Ascending aorta (tissue), 2 donors: ENCODE measurements around the gene NCAPD3. TPM values are rescaled to one million over a fixed set of nuclear protein-coding genes. Genes with fewer than 3 reads are reported as not detected.

ENCODE experiments used
- DNase-seq, 2 donors: peaks; one replicate each; pipeline ENCODE4 v3.0.0-alpha.2; 2019; ENCODE audit warnings: low spot score in 2 of 2
- H3K27ac ChIP-seq, 2 donors: fragments of 200-600 bp; sonication (generic); one replicate each; pipeline ENCODE4 v1.5.1; 2016 to 2017; ENCODE audit warnings: mild to moderate bottlenecking in 1 of 2
- H3K27me3 ChIP-seq: fragments of 200-600 bp; sonication (generic); one replicate; pipeline ENCODE4 v1.5.1; 2017
- H3K36me3 ChIP-seq, 2 donors: fragments of 200-600 bp; sonication (generic); one replicate each; pipeline ENCODE4 v1.5.1; 2016
- H3K4me1 ChIP-seq, 2 donors: fragments of 200-600 bp; sonication (generic); one replicate each; pipeline ENCODE4 v1.5.1; 2016 to 2017; ENCODE audit warnings: mild to moderate bottlenecking in 1 of 2
- H3K4me3 ChIP-seq, 2 donors: fragments of 200-600 bp; sonication (generic); one replicate each; pipeline ENCODE4 v1.5.1; 2016 to 2017; ENCODE audit warnings: mild to moderate bottlenecking in 1 of 2
- H3K9me3 ChIP-seq, 2 donors: fragments of 200-600 bp; sonication (generic); one replicate each; pipeline ENCODE4 v1.5.1; 2016
- CTCF ChIP-seq, 3 experiments: fragments of 200-600 bp in 2 of 3; fragments of 450-650 bp in 1 of 3; sonication (generic) in 2 of 3; IDR thresholded peaks; one replicate each; pipeline ENCODE4 v1.5.1; 2016 to 2019; ENCODE audit warnings: antibody characterized with exemption in 3 of 3, mild to moderate bottlenecking in 1 of 3, moderate library complexity in 1 of 3
- intact Hi-C: fragments of 100-400 bp; cut with DNase I; formaldehyde crosslinking; loops from one replicate; pipeline ENCODE4 v1.15.1; 2023
- total RNA-seq: library from RNA; depleted of rRNA; stranded (reverse); fragments of >200 nt; gene quantifications from one replicate; pipeline ENCODE4 v1.1.0, GENCODE V29; 2016

The NCAPD3 gene
- total RNA-seq, 1 donor from 2014 or later, result 4.8 TPM

- no peak for DNase-seq
- no peak for TF ChIP-seq CTCF (IDR thresholded peaks at IDR 0.05)
- Histone ChIP-seq H3K4me3 (no peak overlapping the region), H3K27me3 (no peaks in the 10 kb centered on the region), H3K36me3 (peaks cover 11 to 25% of the 10 kb centered on the region in 2 donors), H3K9me3 (no peaks in the 10 kb centered on the region), H3K4me1 (no peaks in the 10 kb centered on the region), H3K27ac (no peak overlapping the region)
- intact Hi-C loops, result no loop called here
These were observed 52.9 kb downstream of the NCAPD3 start for GRCh38 chr11:134170919-134171281.

DNA sequence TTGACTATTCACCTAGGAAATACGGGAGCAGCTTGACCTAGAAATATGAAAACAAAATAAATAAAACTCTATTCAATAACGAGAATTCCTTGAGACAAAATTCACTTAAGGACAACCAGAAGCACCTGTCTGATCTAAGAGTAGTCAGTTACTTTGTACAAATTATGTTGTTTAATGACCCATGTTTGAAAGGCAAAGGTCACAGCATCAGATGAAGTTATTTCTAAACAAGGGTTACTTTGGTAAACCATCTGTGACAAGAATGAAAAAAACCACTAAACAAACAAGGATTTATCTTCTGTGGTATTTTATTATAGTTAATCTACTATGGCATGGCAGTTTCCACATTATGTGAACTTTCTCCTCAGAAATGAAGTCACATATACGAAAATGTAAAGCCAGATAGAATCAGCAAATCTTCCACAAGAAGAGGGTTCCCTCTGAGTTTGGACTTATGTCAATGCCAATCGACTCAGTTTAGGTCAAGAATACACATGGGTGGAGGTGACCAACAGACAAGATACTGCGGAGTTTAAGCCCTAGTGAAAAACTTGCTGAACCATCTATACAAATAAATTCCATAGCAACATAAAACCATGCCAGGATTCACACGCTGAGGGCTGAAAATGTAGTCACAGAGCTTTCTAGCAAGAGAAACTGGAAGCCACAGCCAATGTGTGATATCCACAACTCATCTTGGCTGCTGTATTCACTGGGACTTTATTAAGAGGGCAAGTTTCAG is 53.4 kb downstream of the NCAPD3 start:
- H3K27me3 ChIP-seq, result no peaks in the 10 kb centered on the region
- intact Hi-C loops, result no loop called here
- peaks cover 11 to 23% of the 10 kb centered on the region in 2 donors for H3K36me3 ChIP-seq
- H3K4me1 ChIP-seq, result no peaks in the 10 kb centered on the region
- no peak for TF ChIP-seq CTCF (IDR thresholded peaks at IDR 0.05)
- no peak overlapping the region for H3K4me3 ChIP-seq
- no peaks in the 10 kb centered on the region for H3K9me3 ChIP-seq
- DNase-seq, result no peak
- H3K27ac ChIP-seq, result no peak overlapping the region

DNA sequence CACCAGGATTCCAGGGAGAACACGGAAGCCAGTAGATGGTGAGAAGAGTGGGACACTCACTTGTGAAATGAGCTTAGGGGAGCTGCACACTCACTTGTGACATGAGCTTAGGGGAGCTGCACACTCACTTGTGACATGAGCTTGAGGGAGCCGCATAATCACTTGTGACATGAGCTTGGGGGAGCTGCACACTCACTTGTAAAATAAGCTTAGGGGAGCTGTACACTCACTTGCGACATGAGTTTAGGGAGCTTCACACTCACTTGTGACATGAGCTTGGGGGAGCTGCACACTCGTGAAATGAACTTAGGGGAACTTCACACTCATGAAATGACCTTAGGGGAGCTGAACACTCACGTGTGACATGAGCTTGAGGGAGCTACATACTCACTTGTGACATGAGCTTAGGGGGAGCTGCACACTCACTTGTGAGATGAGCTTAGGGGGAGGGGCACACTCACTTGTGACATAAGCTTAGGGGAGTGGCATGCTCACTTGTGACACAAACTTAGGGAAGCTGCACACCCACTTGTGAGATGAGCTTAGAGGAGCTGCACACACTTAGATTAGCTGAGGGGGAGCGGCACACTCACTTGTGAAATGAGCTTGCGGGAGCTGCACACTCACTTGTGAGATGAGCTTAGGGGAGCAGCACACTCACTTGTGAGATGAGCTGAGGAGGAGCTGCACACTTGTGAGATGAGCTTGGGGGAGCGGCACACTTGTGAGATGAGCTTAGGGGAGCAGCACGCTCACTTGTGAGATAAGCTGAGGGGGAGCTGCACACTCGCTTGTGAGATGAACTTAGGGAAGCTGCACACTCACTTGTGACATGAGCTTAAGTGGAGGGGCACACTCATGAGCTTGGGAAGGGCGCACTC is 59.0 kb downstream of the NCAPD3 start:
- no peak overlapping the region for H3K4me3 ChIP-seq
- peaks cover 27 to 36% of the 10 kb centered on the region in 2 donors for H3K36me3 ChIP-seq
- no peak overlapping the region for H3K27ac ChIP-seq
- no peaks in the 10 kb centered on the region for H3K9me3 ChIP-seq
- DNase-seq, result no peak
- intact Hi-C loops, result no loop called here
- no peaks in the 10 kb centered on the region for H3K27me3 ChIP-seq
- no peak for TF ChIP-seq CTCF (IDR thresholded peaks at IDR 0.05)
- no peaks in the 10 kb centered on the region for H3K4me1 ChIP-seq

DNA sequence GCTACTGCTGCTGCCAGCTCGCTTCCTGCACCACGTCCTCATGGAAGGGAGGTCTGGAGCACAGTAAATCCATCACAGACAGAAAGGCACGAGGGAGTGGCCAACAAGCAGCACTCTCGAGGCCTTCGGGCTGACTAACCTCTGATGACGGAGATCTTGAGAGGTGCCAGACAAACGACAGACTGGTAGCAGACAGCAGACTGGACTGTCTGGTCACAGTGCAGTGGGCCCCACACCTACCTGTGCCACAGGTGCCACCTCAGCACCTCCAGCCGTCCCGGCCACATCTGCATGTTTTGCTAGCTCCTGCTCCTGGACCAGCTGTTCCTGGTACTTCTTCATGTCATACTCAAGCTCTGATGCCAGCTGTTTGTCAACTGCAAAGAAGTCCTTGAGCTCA is 64.1 kb downstream of the NCAPD3 start:
- H3K36me3 ChIP-seq, result peaks cover 37 to 39% of the 10 kb centered on the region in 2 donors
- no peak for TF ChIP-seq CTCF (IDR thresholded peaks at IDR 0.05)
- intact Hi-C loops, result no loop called here
- no peaks in the 10 kb centered on the region for H3K9me3 ChIP-seq
- no peaks in the 10 kb centered on the region for H3K27me3 ChIP-seq
- no peaks in the 10 kb centered on the region for H3K4me1 ChIP-seq
- H3K4me3 ChIP-seq, result no peak overlapping the region
- no peak for DNase-seq
- no peak overlapping the region for H3K27ac ChIP-seq

DNA sequence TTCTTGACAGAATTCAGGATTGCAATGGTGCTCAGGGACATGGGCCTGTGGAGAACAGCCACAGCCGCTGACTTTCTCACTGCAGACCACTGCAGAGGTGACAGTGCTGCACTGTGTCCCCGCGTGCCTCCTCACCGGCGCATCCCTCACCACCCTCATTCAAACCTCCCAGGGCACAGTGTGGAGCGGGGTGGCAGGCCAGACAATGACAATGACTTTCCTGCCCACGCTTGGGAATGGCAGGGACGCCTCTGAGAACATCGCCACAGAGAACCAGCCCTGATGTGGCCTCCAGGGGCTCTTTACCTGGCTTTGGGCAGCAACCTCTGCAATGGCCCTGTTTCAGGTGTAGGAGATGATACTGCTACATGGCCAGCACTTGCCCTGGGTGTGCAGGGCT is 65.7 kb downstream of the NCAPD3 start:
- intact Hi-C loops, result no loop called here
- Histone ChIP-seq H3K4me3 (no peak overlapping the region), H3K27me3 (no peaks in the 10 kb centered on the region), H3K4me1 (no peaks in the 10 kb centered on the region), H3K27ac (no peak overlapping the region), H3K9me3 (no peaks in the 10 kb centered on the region), H3K36me3 (peaks cover 47 to 50% of the 10 kb centered on the region in 2 donors)
- DNase-seq, result no peak
- no peak for TF ChIP-seq CTCF (IDR thresholded peaks at IDR 0.05)
